ENCODE results near the gene ANKRD37.

- no peak for TF ChIP-seq EZH2 (IDR thresholded peaks at IDR 0.05)
- no peak for TF ChIP-seq CTCF (IDR thresholded peaks at IDR 0.05)
- TF ChIP-seq EZH2phosphoT487 (IDR thresholded peaks at IDR 0.05) = no peak
These were observed 11.8 kb downstream of the ANKRD37 start for GRCh38 chr4:185408432-185408831.

Measured in neural progenitor cell (in vitro differentiated cells).